HG02678 (cell line): Measurements from ENCODE around the gene ZC3H18.

Experiments used
- ATAC-seq: cut with Tn5 transposase; IDR thresholded peaks from one replicate; pipeline ENCODE4 v1.9.1; 2021; ENCODE audit warnings: mild to moderate bottlenecking, moderate library complexity; ENCODE audit not compliant: unreplicated experiment

ZC3H18 gene

GRCh38 chr16:88578446-88579313 lies 8.5 kb downstream of the ZC3H18 start:
- ATAC-seq: no peak

DNA sequence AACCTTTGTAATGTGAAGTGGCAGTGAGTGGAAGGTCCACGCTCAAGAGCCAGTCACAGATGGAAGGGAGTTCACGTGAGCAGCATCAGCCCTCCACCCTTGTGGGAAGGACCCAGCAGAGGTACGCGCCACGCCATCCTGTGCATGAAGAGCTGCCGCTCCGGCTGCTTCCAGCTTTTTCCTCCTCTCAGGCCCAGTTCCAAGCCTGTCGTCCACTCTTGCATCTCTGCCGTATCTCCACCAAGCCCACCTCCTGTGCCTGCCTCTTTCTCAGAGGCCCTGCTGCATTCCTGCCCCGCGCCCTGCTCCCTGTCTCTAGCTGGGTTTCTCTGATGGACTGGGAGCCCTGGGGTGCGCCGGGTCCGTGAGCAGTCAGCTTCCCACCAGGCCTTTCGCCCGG lies 10.2 kb downstream of the ZC3H18 start:
- no peak for ATAC-seq

DNA sequence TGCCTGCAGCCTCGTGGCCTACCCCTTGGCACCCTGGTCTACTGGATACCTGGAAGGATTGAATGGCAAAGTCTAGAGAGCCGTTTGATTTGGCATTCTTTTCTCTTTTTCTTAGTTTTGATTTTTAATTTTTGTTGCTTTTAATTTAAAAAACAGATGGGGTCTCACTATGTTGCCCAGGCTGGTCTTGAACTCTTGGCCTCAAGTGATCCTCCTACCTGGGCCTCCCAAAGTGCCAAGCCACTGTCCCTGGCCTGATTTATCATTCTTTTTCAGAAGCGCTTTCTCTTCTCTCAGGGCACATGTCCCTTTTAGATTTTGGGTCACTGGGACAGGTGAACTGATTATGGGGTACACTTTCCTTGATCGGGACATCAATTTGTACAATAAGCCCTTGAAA lies 10.8 kb downstream of the ZC3H18 start:
- ATAC-seq: no peak

DNA sequence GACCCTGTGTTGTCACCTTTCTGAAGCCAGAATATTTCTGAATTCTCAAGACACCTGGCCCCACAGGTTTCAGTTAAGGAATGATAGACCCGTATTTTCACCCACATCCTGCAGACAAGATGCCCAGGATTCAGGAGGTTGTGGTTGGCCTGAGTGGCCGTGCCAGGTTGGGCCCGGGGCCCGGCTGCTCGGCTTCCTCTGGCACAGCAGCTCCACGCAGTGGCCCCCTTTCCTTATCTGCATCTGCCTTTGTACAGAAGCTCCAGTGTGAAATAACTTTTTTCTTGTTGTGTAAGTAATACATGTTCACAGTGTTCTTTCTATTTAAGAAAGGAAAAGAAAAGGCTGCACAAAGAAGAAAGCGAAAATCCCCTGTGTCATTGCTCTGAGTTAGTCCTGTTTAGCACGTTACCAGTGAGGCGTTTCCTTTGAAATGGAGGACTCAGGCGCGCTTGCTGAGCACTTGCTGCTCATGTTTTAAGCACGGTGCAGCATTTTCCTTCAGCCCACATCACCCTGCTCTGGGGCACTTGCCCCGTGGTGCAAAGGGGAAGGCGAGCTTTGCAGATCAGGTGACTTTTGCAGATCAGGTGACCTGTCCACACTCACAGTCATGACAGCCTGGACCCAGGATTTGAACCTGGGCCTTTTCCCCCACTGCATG lies 12.8 kb downstream of the ZC3H18 start:
- no peak for ATAC-seq

DNA sequence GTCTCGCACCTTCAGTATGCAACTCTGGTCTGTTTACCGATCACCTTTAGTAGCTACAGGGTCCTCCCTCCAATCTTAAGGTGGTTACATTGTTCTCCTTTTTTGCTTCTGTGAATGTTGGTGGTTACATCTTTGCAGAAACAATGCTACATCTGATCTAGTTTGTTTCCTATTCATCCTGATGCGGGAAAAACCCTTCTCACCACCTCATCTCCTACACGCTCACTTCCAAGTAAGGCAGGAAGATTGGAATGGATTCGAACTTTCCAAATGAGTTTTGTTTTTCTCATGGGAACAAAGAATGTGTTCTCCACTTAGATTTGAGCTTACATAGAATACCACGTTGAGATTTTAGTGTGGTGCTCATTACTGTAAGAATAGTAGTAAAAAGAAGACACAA lies 14.5 kb downstream of the ZC3H18 start:
- ATAC-seq: no peak

GRCh38 chr16:88585269-88585668 lies 15.1 kb downstream of the ZC3H18 start:
- no peak for ATAC-seq

DNA sequence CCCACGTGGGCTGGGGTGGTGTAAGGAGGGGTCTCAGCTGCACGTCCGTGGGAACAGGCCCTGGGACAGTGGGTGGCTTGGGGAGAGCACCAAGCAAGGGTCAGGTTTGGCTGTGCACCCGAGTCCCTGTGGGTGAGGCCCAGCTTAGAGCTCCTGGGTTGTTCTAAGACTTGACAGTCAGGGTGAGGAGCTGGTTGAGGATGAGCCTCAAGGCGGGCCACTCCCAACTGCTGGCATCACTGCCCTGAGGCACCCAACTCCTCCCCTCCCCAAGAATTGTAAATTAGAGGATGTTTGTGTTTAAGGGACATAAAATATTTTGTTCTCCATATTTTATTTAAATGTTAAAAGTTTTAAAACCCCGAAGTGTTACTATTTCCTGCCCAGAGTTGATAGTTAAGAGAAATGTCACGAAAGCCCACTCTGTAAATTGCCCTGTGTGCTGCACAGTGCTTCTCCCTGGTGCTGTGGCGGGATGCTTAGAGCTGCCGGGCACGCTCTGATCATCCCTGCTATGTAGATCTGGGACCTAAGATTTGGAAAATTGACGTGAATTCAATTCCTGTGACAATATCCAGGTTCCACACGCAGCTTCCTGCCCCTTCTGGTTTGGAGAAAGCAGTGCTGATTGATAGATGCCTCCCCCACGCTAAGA lies 15.9 kb downstream of the ZC3H18 start:
- no peak for ATAC-seq

- ATAC-seq: no peak
These were observed 17.9 kb downstream of the ZC3H18 start for GRCh38 chr16:88588148-88588547.

DNA sequence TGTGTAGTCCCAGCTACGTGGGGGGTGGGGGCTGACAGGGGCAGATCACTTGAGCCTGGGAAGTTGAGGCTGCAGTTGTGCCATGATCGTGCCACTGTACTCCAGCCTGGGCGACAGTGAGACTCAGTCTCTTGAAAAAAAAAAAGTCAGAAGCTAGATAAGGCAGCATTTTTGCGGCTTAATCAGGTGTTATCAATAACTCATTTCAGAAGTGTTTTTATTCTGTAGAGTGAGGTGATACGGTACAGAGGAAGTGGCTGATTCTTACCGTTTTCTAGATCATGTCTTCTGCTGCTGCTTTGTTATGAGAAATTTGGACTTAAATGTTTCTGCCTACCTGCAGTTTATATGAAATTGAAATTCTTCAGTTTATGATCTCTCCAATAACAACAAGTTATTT lies 18.6 kb downstream of the ZC3H18 start:
- no peak for ATAC-seq

DNA sequence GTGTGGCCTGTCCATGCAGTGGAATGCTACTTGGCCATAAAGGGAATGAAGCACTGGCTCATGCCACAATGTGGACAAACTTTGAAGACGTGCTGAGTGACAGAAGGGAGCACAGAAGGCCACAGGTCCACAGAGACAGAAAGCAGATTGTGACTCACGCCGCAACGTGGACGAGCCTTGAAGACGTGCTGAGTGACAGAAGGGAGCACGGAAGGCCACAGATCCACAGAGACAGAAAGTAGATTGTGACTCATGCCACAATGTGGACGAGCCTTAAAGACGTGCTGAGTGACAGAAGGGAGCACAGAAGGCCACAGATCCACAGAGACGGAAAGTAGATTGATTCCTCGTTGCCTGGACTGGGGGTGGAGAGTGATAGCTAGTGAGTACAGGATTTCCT lies 19.2 kb downstream of the ZC3H18 start:
- no peak for ATAC-seq

DNA sequence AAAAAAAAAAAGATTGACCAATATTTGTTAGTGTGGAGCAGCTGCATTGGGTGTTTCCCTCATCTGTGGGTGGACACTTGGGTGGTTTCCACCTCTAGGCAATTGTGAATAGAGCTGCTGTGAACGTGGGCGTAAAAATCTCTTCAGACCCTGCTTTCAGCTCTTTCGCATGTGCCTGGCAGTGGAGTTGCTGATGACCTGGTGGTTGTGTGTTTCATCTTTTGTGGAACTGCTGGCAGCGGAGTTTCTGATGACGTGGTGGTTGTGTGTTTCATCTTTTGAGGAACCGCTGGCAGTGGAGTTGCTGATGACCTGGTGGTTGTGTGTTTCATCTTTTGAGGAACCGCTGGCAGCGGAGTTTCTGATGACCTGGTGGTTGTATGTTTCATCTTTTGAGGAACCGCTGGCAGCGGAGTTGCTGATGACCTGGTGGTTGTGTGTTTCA lies 21.4 kb downstream of the ZC3H18 start:
- no peak for ATAC-seq

DNA sequence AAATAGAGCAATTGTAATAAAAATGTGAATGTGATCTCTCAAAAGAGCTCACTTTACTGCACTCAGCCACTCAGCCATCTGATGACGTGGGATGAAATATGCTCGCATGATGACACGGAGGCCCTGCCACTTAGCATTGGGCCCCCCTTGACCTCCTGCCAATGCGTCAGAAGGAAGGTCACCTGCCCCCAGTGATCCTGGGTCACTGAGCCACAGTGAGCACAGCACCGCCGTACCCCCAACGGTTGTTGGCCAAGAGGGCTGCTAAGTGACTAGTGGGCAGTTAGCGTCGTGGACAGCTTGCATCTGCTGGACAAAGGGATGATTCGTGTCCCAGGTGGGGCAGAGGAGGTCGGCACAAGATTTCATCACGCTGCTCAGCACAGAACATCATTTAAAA lies 22.9 kb downstream of the ZC3H18 start:
- no peak for ATAC-seq

GRCh38 chr16:88593489-88593888 lies 23.3 kb downstream of the ZC3H18 start:
- ATAC-seq: no peak

DNA sequence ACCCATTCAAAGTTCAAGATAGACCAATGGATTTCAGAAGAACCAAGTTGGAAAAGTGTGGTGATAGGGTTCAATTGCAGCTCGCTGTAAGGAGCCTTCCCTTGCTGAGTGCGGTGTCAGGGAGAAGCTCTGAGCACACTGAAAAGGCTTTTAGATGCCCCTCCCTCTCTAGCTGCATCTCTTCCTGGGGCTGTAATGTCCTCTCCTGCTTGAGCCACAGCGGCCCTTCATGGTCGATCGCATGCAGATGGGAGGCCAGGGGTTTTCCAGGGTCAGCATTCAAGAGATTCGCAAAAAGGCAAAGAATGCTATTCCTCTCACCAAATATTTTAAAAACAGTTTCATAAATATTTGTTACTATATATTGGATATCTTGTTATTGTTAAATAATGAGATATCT lies 23.7 kb downstream of the ZC3H18 start:
- ATAC-seq: no peak

DNA sequence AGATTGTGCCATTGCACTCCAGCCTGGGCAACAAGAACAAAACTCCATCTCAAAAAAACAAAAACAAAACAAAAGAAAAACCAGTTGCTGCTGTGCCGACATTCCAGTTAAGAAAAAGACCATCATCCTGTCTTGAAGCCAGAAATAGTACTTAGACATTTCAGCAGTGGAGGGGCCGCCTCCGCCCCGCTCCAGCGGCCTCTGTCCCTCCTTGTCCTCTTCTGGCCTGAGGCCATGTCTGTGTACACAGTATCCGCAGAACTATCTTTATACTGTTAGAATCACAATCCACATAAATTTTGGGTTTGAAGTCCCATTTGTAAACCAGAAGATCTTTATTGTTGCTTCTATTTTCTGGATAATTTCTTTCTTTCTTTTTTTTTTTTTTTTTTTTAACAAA lies 24.9 kb downstream of the ZC3H18 start:
- ATAC-seq: no peak

- no peak for ATAC-seq
These were observed 25.7 kb downstream of the ZC3H18 start for GRCh38 chr16:88595921-88596320.

DNA sequence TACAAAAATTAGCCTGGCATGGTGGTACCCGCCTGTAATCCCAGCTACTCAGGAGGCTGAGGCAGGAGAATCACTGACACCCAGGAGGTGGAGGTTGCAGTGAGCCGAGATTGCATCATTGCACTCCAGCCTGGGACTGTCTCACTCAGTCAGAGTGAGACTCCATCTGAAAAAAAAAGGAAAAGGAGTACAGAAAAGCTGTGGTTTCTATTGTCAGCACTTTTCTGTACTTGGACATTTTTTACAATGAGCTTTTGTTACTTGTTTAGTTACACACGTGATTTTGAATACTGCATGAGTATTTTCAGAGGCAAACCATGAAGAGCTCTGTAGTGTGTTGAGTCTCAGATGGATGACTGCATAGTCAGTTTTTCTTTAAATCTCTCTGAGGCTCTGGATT lies 26.3 kb downstream of the ZC3H18 start:
- no peak for ATAC-seq

DNA sequence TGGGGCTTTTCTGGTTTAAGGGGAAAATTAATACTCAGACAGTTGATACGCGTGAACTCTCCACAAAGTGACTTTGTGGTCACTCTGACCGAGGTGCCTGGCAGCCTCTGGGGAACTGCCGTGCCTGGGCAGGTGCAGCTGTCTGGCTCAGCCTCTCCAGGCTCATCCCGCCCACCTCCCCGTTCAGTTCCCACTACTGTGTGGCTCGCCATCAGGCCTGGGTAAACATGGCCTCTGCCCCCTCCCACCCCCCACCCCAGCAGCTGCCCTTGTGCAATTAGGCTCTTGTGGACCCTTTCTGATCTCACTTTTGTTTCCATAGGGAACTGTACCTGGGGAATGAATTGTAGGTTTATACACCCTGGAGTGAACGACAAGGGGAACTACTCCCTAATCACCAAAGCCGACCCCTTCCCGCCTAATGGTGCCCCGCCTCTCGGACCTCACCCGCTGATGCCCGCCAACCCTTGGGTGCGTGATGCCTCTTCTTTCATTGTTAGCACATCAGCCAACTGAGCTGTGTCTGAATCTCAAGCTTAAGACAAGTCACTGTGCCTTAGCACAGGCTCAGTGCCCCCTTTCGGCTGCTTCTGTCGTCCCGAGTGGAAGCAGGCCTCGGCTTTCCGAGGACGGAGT lies 27.8 kb downstream of the ZC3H18 start:
- no peak for ATAC-seq

DNA sequence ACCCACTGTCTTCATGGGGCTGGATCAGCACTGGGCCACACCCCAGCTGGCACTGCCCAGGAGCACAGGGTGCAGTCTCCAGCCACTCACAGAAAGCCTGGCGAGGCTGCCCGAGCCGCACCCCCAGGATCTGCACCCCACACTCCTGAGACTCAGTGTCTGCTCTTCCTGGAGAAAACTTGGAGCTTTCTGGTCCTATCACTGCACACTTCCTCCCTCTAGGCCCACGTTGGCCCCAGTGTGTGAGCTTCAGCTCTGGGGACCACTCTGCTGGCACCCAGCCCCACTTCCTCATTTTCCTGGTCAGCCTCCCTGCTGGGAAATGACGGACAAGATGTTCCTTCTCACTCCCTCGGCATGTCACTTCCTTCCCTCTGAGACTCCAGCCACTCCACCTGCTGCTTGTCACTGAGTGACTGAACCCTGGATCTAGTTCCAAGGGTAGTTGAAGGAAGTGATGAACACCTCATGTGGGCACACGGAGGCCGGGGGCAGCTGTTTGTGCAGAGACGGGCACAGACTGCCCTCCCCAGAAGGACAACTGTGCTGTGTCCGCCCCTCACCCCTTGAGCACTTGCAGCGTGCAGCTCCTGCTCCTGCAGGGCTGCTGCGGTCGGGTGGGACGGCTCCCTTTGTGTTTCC lies 29.0 kb downstream of the ZC3H18 start:
- ATAC-seq: no peak

- ATAC-seq: no peak
These were observed 29.8 kb downstream of the ZC3H18 start for GRCh38 chr16:88599825-88600538.
